Hematopoietic multipotent progenitor cell treated with erythropoietin and hydrocortisone succinate and interleukin-3 and kit ligand, for 4 days (in vitro differentiated cells): ENCODE results near the gene GNGT1.

Source experiments
- DNase-seq: peaks from one replicate; pipeline ENCODE4 v3.0.0-alpha.2; 2015

GNGT1 gene

GRCh38 chr7:93944673-93945072 is 38.3 kb downstream of the GNGT1 start:
- peak; percentile 68 for DNase-seq

- DNase-seq: no peak
Measured at GRCh38 chr7:93945083-93945482, 38.7 kb downstream of the GNGT1 start.

GRCh38 chr7:93945756-93946535 is 39.6 kb downstream of the GNGT1 start:
- peak; percentile 66 for DNase-seq

- no peak for DNase-seq
Measured at GRCh38 chr7:93948106-93948505, 41.7 kb downstream of the GNGT1 start.

DNA sequence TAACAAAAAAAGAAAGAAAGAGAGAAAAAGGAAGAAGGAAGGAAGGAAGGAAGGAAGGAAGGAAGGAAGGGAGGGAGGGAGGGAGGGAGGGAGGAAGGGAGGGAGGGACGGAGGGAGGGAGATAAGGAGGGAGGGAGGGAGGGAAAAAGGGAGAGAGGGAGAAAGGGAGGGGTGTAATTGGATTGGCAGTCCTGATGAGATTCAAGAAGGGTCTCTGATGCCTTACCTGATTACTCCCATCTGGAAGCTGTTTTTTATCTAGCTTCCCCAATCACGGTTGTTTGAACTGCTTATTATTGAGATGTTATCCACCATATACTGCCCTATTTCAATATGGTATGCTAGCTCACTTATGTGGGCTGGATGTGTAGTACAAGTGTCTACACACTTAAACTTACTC is 42.5 kb downstream of the GNGT1 start:
- no peak for DNase-seq

DNA sequence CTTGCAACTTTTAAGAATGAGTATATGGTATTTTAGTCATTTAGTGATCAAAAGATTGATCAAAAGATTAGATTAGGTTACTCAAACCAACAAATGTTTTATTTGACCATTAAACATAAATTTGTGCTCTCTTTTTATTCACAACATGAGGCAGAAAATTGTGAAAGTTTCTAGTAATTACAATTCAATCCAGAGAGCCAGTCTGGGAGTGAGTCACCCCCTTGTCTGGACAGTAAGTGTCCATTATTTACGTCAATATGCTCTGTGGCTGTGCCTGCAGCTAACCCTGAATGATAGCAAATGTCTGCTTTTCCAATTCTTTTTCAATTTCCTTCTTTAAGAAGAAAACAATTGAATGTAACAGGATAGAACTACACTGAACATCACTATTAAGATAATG is 43.1 kb downstream of the GNGT1 start:
- no peak for DNase-seq

DNA sequence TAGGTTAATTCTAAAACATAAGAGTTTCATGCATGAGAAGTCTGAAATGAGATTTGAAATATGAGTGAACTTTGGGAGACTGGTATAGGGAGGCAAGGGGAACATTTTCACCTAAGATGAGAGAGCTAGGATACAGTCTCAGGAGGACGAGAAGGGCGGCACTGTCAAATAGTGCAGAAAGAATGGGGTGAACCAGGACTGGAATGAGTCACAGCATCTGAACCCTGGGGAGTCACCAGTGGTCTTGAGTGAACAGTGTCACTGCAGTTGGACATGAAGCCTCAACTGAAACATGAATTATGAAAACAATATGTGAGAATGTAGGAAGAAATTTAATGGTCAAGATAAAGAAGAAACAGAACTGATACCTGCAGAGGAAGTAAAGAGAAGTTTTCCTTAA is 48.9 kb downstream of the GNGT1 start:
- no peak for DNase-seq

DNA sequence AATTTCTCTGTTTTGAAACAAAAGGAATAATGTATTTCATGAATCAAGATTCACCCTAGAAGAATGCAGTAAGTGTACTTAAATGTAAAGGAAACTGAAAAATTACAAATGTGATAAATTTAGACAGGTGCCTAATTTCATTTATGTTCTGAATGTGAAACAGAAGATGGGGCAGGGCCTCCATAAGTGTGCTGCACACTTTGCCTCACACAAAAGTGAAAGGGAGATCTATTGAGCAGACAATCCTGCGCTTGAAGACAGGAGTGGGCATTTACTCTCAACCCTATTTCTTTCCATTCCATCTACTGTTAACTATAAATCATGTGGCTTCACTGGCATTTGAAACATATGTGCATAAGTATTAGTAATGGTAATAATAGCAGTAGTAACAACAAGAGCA is 51.4 kb downstream of the GNGT1 start:
- DNase-seq: no peak

DNA sequence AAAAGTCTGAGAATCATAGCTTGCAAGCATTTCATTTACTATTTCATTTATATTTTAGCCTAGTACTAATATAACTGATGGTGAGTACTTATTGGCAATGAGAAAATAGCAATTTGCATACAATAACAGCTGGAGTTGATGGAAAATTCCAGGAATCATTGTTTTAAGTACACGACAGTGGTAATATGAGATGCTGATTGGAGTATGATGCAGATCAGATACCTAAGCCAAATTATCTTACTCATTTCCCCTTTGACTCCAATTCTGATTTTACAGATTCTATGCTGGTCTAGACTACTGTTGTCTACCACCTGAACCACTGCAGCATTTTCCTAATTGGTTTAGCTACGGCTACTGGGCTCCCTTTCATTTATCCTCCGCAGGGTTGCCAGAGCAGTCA is 51.8 kb downstream of the GNGT1 start:
- DNase-seq: no peak

- peak; percentile 20 for DNase-seq
Measured at GRCh38 chr7:93958651-93959050, 52.3 kb downstream of the GNGT1 start.
